NT2/D1 (cell line): ENCODE measurements around the gene SPTAN1.

Experiments
- YY1 ChIP-seq: IDR thresholded peaks from 2 replicates; pipeline ENCODE4 v1.6.1; 2011; ENCODE audit not compliant: insufficient read length, insufficient read depth
- ZNF274 ChIP-seq: IDR thresholded peaks from 2 replicates; pipeline ENCODE4 v1.6.1; 2011; ENCODE audit warnings: mild to moderate bottlenecking, low read depth, low read length

- TF ChIP-seq ZNF274 (no peak), YY1 (no peak)
Measured at GRCh38 chr9:128528445-128529160, 23.8 kb upstream of the SPTAN1 start.
